ENCODE results near the gene FRYL.

DNA sequence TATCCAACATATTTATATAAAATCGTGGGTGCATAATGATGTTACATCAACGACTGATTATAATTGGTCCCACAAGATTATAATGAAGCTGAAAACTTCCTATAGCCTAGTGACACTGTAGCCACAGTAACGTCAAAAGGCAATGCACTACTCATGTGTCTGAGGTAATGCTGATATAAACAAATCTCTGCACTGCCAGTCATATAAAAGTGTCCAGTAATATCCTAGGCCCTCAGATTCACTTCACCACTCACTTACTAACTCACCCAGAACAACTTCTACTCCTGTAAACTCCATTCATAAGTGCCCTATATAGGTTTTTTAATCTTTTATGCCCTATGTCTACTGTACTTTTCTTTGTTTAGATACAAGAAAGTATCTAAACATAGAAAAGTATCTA is 18.8 kb downstream of the FRYL start:
- TF ChIP-seq SIN3A (IDR thresholded peaks at IDR 0.05; ENCODE audit: borderline replicate concordance, insufficient read depth, low read length) (no peak), POLR2AphosphoS5 (IDR thresholded peaks at IDR 0.05; ENCODE audit: low read depth, low read length) (no peak), TAF1 (IDR thresholded peaks at IDR 0.05; ENCODE audit: borderline replicate concordance, insufficient read depth, low read length) (no peak)
